ENCODE data around the gene ATP10A.
"Not testable (repeated sequence)": the region's sequence is repeated elsewhere in the genome, so short reads cannot be mapped to it uniquely, and the experiment has no call there.

The ATP10A gene

GRCh38 chr15:25884370-25884769 lies 21.2 kb upstream of the ATP10A start:
- DNase-seq (ENCODE audit: low read depth, low spot score), result no peak

GRCh38 chr15:25883463-25884259 lies 20.5 kb upstream of the ATP10A start:
- no peak for DNase-seq (ENCODE audit: low read depth, low spot score)

GRCh38 chr15:25882466-25882865 lies 19.3 kb upstream of the ATP10A start:
- no peak for DNase-seq (ENCODE audit: low read depth, low spot score)

- DNase-seq (ENCODE audit: low read depth, low spot score), result not testable (repeated sequence)
These were observed 17.8 kb upstream of the ATP10A start for GRCh38 chr15:25880877-25881276.

- DNase-seq (ENCODE audit: low read depth, low spot score), result no peak
These were observed 17.3 kb upstream of the ATP10A start for GRCh38 chr15:25880411-25880810.

- no peak for DNase-seq (ENCODE audit: low read depth, low spot score)
These were observed 16.3 kb upstream of the ATP10A start for GRCh38 chr15:25879438-25879837.

- DNase-seq (ENCODE audit: low read depth, low spot score), result no peak
These were observed 14.6 kb upstream of the ATP10A start for GRCh38 chr15:25877681-25878080.

- DNase-seq (ENCODE audit: low read depth, low spot score), result no peak
These were observed 13.4 kb upstream of the ATP10A start for GRCh38 chr15:25876231-25877140.

GRCh38 chr15:25875566-25875965 lies 12.4 kb upstream of the ATP10A start:
- DNase-seq (ENCODE audit: low read depth, low spot score), result no peak

- no peak for DNase-seq (ENCODE audit: low read depth, low spot score)
These were observed 11.3 kb upstream of the ATP10A start for GRCh38 chr15:25874379-25874778.

- no peak for DNase-seq (ENCODE audit: low read depth, low spot score)
These were observed 8.3 kb upstream of the ATP10A start for GRCh38 chr15:25871403-25871802.

GRCh38 chr15:25870938-25871337 lies 7.8 kb upstream of the ATP10A start:
- no peak for DNase-seq (ENCODE audit: low read depth, low spot score)

- DNase-seq (ENCODE audit: low read depth, low spot score), result no peak
These were observed 6.6 kb upstream of the ATP10A start for GRCh38 chr15:25869701-25870100.

GRCh38 chr15:25866874-25867273 lies 3.7 kb upstream of the ATP10A start:
- DNase-seq (ENCODE audit: low read depth, low spot score), result no peak

- no peak for DNase-seq (ENCODE audit: low read depth, low spot score)
These were observed 3.1 kb upstream of the ATP10A start for GRCh38 chr15:25866251-25866650.

- no peak for DNase-seq (ENCODE audit: low read depth, low spot score)
These were observed 1.8 kb upstream of the ATP10A start for GRCh38 chr15:25864966-25865365.

GRCh38 chr15:25863968-25864580 lies 947 bp upstream of the ATP10A start:
- DNase-seq (ENCODE audit: low read depth, low spot score), result no peak

- DNase-seq (ENCODE audit: low read depth, low spot score), result no peak
These were observed 536 bp downstream of the ATP10A start for GRCh38 chr15:25862472-25863110.

- no peak for DNase-seq (ENCODE audit: low read depth, low spot score)
These were observed 1.1 kb downstream of the ATP10A start for GRCh38 chr15:25862071-25862471.

- no peak for DNase-seq (ENCODE audit: low read depth, low spot score)
These were observed 2.0 kb downstream of the ATP10A start for GRCh38 chr15:25860885-25861866.

Measured in activated naive CD8-positive, alpha-beta T cell treated with anti-CD3 and anti-CD28 coated beads, Interleukin-2, amount 50 U/mL, for 16 hours (primary cell).